AG08396 (cell line): ENCODE measurements around the gene SLC8A1.

Experiments
- DNase-seq: peaks from one replicate; pipeline ENCODE4 v3.0.0; 2012; ENCODE audit warnings: low spot score, mixed read lengths

SLC8A1 gene

DNA sequence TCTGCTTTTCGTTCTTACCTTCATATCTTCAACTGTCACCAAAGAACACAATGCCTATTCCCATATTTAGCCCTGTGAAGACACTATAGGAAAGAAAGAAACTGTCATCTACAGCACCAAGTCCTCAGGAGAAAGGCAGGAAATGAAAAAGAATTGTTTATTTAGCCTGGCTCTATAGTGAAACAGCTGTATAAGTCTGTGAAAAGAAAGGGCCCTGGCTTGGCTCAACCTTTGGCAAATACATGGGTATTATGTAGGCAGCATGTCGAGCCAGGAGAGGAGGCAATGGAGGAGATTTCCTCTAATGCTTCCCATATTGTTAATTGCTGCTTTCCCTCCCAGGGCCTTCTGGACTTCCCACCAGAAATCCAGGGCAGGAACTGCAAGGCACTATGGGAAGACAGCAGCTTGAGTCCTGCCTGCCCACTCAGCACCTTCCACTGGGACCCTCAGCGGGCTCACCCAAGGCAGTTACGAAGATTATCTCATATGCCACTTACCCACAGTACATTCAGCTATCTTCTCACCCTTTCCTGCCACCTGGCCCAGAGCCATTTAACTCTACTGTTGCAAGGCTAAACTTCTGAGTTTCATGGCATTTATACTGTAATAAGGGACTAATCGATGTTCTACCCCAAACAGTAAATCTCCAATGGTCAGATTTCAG is 30.1 kb downstream of the SLC8A1 start:
- DNase-seq: no peak

DNA sequence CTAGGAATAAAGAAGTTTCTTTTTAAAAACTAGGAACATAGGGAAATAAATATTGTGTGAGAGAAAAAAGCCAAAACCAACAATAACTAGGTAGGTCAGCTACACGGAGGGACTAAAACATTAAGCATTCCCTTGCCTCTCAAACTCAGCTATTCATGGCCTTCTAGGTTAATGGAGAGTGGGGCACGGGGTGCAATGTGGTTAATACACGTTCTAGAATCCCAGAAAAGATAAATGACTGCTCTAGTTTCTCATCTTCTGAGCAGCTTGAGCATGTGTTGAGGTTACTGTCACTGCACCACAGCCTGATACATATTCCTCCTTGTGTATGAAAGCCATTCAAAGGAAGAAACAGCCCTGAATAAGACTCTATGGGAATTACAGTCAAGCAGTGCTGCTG is 31.4 kb downstream of the SLC8A1 start:
- no peak for DNase-seq

DNA sequence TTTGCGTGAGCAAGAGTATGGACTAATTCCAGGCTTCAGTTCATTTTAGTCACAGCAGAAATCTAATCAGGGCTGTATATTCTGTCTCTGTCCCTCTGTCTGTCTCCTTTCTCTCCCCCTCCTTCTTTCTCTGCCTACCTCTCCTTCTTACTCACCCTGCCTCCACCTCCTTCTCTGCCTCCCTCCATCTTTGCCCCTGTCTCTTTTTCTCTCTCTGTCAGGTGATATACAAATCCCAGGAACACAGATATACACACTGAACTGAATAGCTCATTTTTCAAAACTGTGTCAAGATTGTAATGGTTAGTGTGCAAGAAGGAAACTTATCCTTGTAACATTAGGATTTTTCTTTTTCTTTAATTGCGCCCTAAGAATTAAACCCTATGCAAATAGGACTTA is 32.5 kb downstream of the SLC8A1 start:
- no peak for DNase-seq

DNA sequence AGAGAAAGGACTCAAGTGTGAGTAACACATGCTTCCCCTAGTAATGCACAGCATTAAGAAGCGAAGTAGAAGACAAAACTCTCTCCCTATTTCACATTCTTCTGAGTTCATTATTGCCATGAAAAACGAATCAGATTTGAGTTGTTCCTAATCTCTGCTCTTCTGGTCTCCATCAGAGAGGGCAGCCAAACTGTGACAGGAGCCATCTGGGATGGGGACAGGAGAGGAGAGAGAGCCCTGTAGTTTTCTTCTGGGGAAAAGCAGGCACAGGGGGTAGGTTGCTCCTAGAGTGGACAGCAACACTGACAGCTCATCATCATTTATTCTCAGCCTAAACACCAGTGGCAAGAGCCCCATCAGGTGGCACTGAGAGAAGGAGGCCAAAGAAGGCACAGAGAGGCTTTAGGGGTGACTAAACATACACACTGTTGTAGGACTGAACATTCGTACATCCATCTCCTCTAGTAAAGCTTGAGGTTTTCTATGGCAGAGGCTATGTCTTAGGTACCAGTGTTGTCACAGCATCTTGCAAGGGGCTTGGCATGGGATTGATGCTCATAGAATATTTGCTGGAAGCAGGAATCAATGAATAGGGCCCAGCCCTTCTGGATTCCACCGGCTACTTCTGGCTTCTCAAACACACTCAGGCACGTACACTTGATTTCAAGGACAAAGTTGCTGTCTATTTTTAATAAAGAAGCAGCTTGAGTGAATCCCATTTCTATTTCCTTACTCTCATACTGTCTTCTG is 33.1 kb downstream of the SLC8A1 start:
- no peak for DNase-seq

DNA sequence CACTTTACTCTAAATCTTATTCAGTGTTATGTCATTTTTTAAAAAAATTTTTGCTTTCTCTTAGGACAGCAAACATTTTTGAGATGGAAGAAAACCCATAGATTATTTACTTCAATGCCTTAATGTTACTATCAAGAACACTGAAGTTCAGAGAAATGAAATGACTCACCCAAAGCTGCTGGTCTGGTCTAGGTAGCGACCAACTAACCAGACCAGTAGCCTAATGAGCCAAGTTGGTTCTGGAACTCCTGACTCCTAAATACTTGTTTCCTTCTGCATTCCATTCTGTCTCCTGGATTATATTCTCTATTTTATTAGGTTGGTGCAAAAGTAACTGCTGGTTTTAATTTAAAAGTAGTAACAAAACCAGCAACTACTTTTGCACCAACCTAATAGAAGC is 35.4 kb downstream of the SLC8A1 start:
- no peak for DNase-seq

DNA sequence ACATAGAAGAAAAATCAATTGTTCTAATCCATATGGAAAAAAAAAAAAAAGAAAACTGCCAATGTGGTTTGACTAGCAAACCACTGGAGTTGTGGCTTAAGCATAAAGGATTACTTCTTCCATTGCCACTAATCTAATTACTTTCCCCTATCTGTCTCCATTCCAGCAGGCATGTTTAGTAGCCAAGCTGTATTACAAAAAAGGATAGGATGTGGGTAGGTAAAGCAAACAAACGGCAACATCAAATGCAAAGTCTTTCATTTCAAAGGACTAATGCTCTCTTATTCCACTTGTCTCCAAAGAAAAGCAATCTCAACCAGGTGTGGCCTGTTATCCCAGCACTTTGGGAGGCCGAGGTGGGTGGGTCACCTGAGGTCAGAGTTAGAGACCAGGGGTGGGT is 36.5 kb downstream of the SLC8A1 start:
- DNase-seq: no peak

DNA sequence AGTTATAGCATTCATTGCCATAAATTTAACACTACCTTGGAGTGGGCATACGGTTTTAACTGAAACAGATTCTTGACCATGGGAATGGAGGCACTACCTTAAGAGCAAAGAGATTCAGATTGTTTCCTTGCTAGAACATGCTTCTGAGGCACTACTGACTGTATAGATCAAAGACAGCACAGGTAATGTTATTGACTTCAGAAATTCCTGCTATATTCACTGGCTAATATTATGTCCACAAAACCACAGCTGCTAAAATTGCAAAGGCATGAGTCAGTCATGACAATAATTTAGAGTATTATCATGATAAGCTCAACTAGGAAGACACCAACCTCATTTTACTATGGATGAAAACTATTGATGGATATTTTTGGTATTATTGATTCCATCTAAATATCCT is 39.4 kb downstream of the SLC8A1 start:
- DNase-seq: no peak

DNA sequence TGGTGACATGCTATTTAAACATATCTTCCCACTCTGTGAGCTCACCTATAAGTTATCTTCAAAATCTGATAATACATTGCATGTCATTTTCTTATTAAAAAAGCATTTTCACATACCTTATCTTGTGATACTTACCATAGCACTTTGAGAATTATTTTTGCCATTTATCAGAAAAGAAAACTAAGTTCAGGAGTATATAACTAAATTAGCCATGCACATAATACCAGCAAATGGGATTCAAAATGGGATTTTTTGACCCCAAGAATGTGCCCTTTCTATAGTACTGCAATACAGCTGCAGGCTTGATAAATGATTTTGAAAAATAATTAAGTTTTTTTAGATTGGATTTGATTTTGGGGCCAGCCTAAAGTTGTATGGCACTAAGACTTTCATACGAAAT is 41.2 kb downstream of the SLC8A1 start:
- no peak for DNase-seq

DNA sequence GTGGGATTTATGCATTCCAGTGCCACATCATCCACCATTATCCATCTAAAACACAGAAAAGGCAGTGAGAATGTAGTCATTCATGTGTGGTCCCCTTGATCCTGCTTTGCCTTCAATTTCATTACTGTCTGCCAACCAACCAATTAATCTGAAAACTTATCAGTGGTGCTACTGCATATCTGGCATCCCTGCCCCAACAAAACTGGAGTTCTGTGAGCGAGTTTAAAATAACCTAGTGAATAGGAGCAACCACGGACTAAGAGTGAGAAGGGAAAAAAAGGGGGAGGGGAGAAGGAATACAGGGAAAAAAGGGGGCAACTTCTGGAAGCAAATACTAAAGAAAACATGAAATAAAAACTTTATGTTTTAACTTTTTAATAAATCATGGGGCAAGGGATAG is 42.2 kb downstream of the SLC8A1 start:
- DNase-seq: no peak

DNA sequence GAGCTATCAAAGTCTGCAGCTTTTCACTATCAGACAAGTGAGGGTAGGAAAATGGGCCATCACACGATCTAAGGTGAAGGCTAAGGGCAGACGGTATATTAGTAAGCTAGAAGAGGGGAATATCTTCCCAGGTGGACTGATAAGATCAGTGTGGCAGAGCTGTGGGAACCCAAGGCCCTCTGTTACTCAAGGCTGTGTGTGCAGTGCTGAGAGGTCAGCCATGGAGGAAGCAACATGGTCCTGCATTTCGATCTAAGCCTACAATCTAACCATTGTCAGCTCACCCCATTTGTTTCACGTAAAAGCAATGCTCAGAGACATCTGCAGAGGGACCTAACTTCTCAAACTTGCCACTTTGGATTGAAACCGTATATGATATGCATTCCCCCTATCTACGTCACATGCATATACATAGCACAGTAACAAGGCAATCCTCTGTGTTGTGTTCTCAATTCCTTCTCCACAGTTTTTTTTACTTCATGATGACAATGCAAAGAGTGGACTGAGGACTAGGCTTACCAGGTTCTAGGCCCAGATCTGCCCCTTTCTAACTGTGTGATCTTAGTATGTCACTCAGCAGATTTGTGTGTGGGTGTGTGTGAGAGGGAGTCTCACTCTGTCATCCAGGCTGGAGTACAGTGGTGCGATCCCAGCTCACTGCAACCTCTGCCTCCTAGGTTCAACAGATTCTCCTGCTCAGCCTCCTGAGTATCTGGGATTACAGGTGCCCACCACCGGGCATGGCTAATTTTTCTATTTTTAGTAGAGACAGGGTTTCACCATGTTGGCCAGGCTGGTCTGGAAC is 45.2 kb downstream of the SLC8A1 start:
- DNase-seq: no peak

DNA sequence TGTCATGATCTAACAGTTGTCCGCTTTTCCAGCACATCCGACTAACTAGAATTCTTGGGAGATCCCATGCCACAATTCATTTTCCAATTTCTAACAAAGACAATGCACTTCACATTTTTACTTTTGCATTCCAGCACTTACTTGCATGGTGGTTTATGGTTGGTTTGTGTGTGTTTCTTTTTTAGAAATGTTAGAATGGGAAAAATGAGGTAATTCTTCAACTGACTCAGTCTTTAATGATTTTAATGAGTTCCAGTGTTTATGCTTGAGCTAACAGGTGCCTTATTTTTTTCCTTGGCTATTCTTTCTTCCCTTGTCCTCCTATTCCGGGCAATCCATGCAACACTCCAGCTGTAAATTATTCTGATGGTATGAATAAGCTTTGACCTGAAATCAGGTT is 46.4 kb downstream of the SLC8A1 start:
- no peak for DNase-seq

DNA sequence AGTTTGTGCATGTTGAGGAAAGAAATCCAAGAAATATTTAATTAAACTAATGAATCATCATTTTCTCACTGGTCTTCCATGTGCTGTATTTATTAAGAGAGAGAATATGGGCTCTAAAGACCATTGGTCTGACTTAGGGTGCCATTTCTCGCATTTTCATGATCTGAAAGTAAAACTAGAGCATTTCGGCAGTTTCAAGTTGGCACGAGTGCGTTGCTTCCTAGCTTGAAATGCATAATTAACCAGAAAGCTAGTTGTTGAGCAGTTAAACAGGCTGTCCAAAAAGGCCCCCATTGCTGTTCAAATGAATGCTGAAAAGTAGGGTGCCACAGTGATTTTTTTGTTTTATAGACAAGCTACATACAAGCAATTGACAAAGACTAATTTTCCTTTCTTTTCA is 47.4 kb downstream of the SLC8A1 start:
- DNase-seq: no peak

DNA sequence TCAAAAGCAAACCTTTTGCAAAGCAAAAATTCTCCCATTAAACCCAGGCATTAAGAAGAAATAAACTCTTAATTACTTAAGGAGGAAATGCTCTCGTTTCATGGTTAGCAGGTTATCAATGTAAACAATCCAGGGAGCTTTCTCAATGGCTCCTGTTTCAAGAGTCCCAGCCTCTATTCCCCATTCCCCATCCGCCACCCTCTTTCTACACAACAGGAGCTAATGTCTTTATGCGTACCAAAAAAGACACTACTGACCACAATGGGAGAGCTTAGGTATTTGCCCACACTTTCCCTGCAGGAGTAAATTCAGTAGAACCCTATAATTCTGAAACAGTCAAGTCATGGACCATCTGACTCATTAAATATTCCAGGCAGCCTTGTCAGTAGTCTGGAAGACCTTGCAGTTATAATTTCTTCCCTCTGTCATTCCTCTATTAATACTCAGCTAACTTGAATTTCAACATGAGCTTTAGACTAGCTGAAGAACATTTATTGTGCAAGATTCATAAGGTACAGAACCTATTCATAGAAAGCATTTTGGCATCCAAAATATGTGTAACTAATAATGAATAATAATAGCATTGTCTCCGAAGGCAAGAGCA is 48.6 kb downstream of the SLC8A1 start:
- DNase-seq: peak; percentile 40

DNA sequence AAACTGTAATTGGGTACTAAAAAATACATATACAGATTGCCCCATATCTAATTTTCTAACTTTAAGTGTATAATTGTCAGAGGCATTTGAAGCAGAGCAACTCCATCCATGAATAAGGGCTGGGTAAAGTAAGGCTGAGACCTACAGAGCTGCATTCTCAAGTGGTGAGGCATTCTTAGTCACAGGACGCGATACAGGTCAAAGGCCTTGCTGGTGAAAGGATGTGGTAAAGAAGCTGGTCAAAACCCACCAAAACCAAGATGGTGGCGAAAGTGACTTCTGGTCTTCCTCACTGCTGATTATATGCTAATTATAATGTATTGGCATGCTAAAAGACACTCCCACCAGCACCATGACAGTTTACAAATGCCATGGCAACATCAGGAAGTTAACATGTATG is 50.0 kb downstream of the SLC8A1 start:
- DNase-seq: no peak

DNA sequence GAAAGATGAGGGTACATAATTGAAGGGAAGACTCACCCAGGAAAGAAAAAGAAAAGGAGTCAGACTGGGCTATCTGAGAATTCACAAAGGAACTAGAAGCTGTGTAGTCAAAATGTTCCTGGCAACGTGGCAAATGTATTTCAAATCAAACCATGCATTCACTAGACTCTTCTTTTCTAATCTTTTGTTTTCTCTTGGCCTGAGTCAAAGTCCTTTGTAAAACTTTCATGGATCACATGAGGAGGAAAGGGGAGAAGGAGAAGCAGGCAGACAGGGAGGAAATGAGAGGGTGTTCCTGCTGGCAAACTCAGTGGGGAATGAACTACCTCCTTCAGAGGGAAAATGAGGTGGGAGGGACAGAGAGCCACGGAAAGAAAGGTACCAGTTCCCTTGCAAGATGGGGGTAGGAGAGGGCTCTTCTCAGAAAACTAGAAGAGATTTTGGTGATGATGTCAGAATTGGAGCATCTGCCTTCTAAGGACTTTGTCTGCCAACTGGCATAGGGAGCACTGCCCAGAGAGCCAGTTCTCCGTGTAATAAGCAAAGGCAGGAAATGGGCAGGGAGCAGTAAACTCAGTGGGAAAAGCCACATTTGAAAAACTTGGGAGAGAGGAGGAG is 51.4 kb downstream of the SLC8A1 start:
- no peak for DNase-seq

DNA sequence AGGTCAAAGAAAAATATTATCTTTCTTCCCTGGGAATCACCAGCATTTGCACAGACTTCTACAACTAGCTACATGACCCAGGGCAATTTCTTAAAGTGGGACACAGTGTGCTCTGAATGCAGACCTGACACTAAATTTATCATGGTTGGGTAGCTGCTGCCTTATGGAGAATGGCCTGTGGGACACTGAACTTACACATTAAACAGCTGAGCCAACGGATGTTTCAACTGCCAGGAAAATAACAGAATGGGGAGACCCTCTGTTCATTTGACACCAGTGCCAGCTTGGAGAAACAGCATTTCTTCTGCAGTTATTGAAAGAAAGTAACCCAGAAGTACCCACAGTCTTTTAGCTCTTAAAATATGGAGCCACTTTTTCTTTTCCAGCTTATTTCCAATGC is 54.1 kb downstream of the SLC8A1 start:
- no peak for DNase-seq

DNA sequence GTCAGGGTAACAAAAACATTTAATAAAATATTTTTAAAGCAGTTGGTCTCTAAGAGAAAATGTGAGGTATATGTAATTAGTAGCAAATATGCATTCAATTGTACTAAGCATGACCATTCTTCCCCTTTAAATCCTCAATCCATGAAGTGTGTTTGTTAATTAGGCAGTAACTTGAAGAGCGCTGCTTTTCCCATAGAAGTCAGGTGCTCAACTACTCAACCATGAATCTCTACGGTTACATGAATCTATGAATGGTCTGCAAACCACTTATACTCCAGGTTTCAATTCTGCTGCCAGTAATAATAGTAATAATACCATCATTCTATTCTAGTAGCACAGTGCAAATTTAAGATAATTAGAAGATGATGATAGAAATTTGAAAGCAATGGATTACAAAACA is 55.8 kb downstream of the SLC8A1 start:
- DNase-seq: no peak

DNA sequence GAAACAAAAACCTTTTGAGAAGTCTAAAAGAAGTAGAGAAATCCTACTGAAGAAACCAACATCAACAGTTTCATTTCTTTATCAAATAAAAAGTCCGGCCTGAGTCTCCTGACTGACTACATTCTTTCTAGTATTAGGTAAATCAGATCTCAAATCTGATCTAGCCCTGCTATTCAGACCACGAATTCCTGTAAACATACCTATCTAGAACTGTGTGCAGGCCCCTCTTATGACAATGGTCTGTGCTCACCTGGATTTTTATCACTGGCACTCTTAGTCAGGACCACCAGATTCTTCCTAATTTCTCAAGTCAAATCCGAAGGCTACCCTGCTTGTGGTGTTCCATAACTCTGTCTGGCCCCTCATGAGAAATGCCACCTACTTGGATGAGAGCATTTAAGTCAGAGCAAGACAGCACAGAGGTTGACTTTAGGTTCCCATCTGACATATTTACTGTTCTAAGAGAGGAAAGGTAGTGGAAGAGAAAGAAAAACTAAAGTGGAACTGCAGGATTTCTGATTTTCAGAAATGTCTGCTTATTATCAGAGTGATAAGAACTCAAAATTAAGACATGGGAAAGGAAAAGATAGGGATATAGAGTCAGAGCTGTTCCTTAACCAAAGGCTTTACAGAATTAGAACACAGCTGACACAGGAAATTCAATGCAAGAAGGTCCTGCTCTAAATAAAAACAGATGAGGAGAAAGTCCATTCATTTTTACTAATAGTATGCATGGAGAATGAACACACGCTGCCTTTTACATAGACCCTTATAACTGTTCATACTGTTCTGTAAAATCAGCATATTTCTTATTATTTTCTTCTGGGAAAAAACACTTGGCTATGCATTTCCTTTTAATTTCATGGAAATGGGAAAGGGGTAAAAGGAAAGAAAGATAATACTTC is 56.5 kb downstream of the SLC8A1 start:
- no peak for DNase-seq

DNA sequence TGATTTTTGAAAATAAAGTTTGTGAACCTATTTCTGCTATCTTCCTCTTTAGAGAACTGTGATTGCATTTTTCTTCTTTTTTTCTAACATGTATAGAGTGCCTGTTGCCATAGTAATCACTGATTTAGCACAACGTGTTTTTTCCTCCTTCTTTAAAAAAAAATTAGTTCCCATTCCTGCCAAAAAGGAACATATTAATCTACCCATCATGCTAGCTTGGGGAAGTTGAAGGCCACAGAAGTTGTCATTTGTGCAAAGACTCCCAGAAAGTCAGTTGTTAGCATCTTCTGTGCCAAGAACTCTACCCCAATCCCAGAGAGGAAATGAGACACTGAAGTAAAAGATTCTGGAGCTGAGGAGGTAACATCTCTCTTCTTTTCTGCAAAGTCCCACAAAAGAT is 57.3 kb downstream of the SLC8A1 start:
- no peak for DNase-seq

DNA sequence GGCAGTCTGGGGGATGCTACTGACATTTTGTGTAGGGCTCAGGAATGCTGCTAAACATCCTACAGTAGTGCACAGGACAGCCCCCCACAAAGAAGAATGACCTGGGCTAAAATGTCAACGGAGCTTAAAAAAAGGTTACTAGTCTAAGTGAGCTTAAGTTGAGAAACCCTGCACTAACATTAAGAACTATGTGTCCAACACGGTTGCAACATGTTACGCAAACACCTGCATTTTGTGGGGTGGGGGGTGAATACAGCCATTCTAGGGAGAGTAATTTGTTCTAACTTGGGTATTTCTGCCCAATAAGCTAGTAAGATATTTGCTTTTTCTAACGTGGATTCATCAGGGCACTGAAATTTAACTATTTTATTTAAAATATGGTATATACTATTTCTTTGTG is 57.9 kb downstream of the SLC8A1 start:
- DNase-seq: no peak

DNA sequence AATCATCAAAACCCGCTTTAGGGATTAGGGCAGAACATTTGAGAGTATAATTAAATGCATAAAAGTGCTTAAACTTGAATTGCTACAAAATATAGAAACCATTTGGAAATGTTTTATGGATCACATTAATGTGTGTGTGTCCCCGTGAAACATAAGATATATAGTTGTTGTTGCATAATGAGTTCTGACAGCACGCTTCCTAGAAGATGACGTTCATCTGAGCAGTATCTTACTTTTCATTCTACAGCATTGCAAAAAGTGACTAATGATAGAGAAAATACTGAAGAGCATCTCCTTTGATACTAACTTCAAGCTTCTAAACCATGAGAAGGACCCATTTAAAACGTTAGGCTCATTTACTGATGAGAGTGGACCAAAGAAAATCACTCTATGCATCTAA is 63.7 kb downstream of the SLC8A1 start:
- no peak for DNase-seq
